GM10266 (cell line): Measurements from ENCODE around the gene SUDS3.

Source experiments
- DNase-seq: peaks from one replicate; pipeline ENCODE4 v3.0.0; 2012; ENCODE audit errors: extremely low spot score
- TF ChIP-seq, protein P1 (sequence below): IDR thresholded peaks from 2 replicates; pipeline ENCODE4 v1.5.1; 2012; ENCODE audit warnings: mild to moderate bottlenecking, low read depth; ENCODE audit not compliant: control insufficient read depth, insufficient read depth; ENCODE audit errors: missing control alignments

Gene SUDS3

DNA sequence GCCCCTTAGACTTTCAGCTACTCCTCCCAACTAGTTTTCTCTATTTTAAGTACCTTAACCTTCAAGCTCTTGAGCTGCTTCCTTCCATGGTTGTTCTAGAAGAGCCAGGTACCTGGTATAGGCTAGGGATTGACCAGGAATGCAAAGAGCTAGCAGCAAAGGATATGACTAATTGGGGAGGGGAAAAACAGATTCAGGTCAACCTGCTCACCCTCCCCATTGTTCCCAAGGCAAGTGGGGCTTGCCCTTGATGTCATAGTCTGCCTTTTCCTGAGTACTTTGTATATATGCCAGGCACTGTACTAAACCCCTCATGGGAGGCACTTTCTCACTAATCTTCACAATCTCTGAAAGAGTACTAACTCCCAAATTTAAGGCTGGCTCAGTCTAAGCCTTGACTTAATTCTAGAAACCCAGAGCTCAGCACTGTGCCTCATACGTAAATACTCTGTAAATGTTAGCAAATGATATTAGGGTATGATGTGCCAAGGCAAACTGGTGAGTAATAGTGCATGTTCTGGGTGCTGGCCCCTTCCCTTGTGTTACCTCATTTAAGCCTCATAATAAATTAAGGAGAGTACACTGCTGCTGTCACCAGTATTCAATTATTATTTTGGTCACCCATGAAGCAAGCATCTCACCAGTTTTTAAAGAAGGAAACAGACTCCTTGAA is 42.2 kb downstream of the SUDS3 start:
- no peak for DNase-seq
- TF ChIP-seq, protein P1, sequence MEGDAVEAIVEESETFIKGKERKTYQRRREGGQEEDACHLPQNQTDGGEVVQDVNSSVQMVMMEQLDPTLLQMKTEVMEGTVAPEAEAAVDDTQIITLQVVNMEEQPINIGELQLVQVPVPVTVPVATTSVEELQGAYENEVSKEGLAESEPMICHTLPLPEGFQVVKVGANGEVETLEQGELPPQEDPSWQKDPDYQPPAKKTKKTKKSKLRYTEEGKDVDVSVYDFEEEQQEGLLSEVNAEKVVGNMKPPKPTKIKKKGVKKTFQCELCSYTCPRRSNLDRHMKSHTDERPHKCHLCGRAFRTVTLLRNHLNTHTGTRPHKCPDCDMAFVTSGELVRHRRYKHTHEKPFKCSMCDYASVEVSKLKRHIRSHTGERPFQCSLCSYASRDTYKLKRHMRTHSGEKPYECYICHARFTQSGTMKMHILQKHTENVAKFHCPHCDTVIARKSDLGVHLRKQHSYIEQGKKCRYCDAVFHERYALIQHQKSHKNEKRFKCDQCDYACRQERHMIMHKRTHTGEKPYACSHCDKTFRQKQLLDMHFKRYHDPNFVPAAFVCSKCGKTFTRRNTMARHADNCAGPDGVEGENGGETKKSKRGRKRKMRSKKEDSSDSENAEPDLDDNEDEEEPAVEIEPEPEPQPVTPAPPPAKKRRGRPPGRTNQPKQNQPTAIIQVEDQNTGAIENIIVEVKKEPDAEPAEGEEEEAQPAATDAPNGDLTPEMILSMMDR: no peak

- TF ChIP-seq, protein P1: no peak
- no peak for DNase-seq
Measured at GRCh38 chr12:118420673-118421072, 44.3 kb downstream of the SUDS3 start.

GRCh38 chr12:118424884-118425283 is 48.5 kb downstream of the SUDS3 start:
- DNase-seq: no peak
- TF ChIP-seq, protein P1: no peak

DNA sequence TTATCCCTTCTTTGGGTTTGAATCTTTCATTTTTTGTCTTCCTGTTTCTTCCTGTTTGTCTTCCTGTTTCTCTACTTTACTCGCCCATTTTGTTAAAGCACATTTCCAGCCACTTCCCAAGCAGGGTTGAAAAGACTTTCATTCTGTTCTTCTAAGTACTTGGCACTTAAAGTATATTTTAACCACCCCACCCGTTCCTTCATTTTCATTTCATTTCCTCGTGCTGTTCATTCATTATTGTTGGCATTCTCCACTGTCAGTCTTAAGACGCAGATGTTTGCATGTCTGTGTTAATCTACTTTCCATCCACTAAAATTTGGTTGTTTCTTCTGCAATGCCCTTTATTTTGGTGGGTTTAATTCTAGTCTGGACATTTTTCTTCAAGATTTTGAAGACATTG is 49.0 kb downstream of the SUDS3 start:
- no peak for DNase-seq
- TF ChIP-seq, protein P1: no peak

DNA sequence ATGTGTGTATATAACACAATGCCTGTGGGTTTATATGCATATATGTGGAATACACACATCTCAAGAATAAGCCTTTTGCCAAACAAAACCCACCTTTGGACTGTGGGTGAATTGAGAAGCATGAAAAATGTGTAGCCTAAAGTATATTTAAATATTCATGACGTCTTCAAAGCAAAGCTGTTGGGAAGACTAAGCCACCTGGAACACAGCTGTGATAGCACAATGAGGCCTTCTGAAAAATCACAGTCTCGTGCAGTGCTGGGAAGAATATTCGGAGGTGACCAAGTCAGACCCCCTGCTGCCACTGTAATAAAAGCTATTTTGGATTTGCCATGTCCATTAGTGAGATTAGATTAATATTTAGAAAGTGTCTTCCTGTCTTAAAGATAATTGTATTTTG is 51.5 kb downstream of the SUDS3 start:
- TF ChIP-seq, protein P1: no peak
- no peak for DNase-seq

GRCh38 chr12:118428643-118429042 is 52.3 kb downstream of the SUDS3 start:
- TF ChIP-seq, protein P1: no peak

GRCh38 chr12:118429688-118430383 is 53.5 kb downstream of the SUDS3 start:
- DNase-seq: no peak
- TF ChIP-seq, protein P1: no peak

More at GRCh38 chr12:118428643-118429042, 52.3 kb downstream of the SUDS3 start:
- DNase-seq: no peak
